GM10266 (cell line): ENCODE results near the gene TMEM82.
"Not testable (repeated sequence)": the region's sequence is repeated elsewhere in the genome, so short reads cannot be mapped to it uniquely, and the experiment has no call there.

ENCODE experiments used
- DNase-seq: peaks from one replicate; pipeline ENCODE4 v3.0.0; 2012; ENCODE audit errors: extremely low spot score
- CTCF ChIP-seq: IDR thresholded peaks from 2 replicates; pipeline ENCODE4 v1.5.1; 2012; ENCODE audit warnings: mild to moderate bottlenecking, low read depth; ENCODE audit not compliant: control insufficient read depth, insufficient read depth; ENCODE audit errors: missing control alignments

Gene TMEM82

GRCh38 chr1:15742339-15742801 lies at the start of gene TMEM82:
Gene TMEM82 (plus strand): TSS chr1:15742499. CDS start chr1:15742560, 61 bp downstream.
- no peak for TF ChIP-seq CTCF
- no peak for DNase-seq

GRCh38 chr1:15693371-15693770 lies 48.9 kb upstream of the TMEM82 start:
- TF ChIP-seq CTCF: no peak
- no peak for DNase-seq

GRCh38 chr1:15696956-15697521 lies 45.3 kb upstream of the TMEM82 start:
- peak; percentile 85 for DNase-seq
- TF ChIP-seq CTCF: no peak

GRCh38 chr1:15698201-15698600 lies 44.1 kb upstream of the TMEM82 start:
- DNase-seq: no peak
- no peak for TF ChIP-seq CTCF

GRCh38 chr1:15699321-15699720 lies 43.0 kb upstream of the TMEM82 start:
- not testable (repeated sequence) for DNase-seq

GRCh38 chr1:15700508-15700907 lies 41.8 kb upstream of the TMEM82 start:
- no peak for TF ChIP-seq CTCF
- no peak for DNase-seq

- no peak for TF ChIP-seq CTCF
- DNase-seq: no peak
Measured at GRCh38 chr1:15701784-15702183, 40.5 kb upstream of the TMEM82 start.

- no peak for DNase-seq
- TF ChIP-seq CTCF: peak; percentile 11
Measured at GRCh38 chr1:15702722-15703550, 39.4 kb upstream of the TMEM82 start.
